Hippocampal formation (tissue), 2 donors: ENCODE data around the gene ANO10.

ENCODE experiments used
- DNase-seq, 2 donors: peaks; one replicate each; lab custom pipeline; 2025; lab: John Stamatoyannopoulos, UW

Gene ANO10

DNA sequence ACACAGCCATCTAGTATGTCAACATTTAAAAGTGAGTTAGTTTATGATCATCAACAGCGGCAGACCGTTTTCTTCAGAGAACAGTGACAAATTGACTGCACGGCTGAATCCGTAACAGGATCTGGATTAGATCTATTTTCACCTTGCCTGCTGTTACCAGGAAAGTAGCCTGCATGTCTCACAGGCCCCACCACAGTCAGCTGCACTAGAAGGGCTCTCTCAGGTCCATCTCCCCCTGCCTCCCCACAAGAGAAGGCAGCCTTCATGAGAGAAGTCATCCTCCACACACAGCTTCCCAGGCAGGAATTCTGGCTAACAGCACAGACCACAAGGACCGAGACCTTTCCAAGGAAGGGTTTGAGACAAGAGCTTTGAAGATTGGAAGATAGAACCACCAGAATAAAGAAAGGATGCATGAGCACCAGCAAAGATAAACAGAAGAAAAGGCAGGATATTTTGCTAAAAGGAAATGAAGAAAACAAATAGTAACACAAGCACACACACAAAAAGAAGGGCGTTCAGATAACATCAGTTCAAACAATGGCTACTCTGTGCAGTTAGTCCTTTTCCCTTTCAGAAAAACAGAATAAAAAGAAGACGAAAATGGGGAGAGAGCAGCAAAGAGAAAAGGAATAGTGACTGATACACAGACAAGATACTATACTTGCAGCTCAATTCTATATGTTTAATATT, 208.0 kb downstream of the ANO10 start:
- no peak for DNase-seq

DNA sequence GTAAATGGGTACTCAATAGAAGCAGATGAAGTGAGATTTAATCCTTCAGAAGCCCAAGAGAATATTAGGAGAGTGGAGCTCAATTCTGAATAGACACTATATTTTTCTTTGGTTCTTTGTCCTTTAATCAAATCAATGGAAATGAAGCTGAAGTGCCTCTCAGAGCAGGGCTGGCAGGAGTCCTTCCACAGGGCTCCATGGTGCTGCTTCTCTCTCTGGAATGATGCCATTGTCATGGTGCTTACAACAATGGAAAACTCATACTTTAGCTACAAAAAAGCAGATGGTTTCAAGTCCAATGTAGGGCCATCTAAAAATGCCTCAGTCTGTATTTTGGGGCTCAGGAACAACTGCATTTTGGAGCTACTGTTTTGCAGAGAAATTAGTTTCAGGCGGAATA, 210.4 kb downstream of the ANO10 start:
- peak; percentile 24 to 68 for DNase-seq

DNA sequence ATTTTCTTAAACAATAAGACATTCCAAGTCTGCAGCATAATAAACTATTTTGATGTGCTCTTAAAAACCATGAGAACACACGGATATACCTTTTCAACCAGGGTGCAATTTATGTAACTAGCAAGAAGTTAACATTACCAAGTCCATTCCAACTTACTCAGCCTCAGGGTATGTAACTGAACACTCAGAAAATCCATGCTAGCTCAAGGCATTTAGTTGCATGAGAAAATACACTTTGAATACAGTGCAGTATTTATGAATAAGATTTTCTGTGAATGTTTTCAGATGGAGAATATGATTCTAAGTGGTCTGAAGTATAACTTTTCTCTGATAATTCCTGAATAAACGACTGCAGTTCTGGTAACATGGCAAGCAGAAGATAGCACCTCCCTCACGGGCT, 211.2 kb downstream of the ANO10 start:
- no peak for DNase-seq

DNA sequence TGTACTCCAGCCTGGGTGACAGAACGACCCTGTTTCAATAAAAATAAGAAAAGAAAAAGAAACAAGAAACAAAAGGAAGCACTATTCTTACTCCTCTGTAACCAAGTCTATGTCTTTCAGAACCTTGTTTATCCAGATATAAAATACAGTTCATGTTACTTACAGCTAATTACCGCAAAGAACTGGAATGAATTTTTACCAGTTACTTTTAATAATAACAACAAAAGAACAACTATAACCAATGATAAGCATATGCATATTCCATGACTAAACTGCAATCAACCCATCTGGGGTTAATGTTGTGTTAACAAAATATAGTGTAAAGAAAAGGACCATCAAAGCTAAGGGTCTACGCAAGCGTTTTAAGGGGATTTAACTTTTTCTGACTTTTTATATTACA, 212.3 kb downstream of the ANO10 start:
- DNase-seq: no peak

DNA sequence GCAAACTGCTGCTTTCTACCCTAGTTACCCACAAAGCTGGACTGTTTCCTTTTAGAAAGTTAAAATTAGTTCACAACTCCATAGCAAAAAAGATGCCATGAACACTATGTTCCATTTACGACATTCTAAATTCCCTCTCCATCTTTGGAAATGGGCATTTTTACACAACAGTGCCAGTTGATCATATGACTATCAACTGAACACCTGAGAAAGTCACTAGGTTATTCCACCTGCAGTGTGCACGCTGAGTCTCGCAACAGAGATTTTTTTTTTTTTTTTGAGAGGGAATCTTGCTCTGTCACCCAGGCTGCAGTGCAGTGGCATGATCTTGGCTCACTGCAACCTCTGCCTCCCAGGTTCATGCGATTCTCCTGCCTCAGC, 215.2 kb downstream of the ANO10 start:
- no peak for DNase-seq

DNA sequence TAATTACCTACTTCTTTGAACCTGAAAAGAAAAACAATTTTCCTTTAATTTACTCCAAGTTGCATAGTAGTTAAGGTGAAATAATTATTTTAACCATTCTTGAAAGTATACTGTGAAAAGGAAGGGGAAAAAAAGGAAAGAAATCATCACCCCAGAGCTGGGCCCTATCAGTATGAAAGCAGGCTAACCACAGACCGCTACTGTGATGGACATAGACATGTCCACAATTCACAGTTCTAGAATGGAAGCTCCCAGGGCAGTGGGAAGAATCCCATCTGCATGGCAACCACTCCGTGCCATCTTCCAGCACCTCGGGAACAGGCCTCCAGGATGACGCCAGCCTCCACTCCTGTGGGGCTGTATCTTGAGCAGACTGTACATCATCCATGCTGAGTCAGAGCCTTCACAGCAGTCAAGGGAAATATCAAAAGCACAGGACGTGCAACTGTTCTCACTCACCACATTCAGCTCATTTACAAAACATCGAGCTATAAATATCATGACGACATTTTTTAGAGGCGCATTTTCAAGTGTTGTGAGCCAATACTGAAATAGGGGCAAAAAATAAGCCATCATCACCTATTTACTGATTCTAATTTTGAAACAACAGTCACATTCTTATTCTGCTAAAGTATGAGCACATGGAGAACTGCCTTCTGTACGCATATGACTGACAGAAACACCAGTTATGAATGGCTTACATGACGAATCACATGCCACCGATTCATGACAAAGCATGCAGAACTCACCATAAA, 215.7 kb downstream of the ANO10 start:
- DNase-seq: no peak

DNA sequence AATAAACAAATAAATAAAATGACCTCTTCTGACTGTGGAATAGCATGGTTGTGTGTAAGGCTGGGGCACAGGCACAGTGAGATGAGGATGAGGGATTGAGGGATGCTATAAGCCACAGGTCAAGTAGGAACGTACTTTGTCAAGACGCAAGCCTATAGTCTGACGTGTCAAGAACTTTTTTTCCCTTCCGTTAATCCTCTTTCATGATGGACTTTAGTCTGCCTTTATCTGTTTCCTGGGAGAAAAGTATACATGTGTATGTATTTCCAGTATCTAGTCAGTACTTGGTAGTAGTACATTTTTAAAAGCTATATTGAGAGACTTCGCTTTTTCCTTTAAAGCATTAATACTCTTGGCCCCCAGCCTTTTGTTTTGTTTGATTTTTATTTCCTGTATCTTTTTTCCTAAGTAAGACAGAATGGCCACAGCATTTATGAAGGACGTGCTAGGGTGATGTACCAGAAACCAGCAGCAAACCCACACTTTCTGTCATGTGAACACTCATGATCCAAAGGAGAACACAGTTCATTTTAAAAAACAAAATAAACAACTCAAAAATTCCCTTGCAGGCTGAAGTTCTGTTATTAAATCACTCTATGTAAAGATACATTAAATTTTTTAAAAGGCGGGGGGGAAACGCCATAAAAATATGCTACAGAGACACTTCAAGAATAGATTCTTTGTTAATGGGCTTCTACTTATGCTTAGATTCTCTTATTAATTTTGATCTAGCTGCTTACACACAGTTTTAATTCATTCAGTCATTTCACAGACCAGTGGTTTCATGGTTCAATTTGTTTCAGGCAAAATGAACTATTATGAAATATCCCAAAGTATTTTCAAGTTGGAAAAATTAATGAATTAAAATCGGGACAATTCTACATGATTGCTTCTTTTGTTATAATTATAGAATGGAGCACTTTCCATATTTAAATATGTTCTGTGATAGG, 220.8 kb downstream of the ANO10 start:
- DNase-seq: no peak

DNA sequence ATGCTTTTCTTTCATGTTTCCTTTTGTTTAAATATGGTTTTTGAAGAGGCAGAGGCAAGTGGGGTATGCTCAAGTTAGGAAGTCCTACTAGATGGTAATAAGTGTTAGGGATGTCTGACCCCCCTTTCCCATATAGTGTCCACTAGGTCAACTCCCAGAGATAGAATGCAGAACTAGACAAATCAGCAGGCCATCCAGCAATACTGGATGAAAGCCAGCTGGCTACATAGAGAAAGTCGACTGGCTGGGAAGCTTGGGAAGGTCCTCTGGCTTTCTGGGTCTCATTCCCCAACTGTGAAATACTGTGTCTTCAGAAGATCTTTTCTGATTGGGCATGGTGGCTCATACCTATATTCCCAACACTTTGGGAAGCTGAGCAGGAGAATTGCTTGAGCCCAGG, 221.6 kb downstream of the ANO10 start:
- DNase-seq: no peak

DNA sequence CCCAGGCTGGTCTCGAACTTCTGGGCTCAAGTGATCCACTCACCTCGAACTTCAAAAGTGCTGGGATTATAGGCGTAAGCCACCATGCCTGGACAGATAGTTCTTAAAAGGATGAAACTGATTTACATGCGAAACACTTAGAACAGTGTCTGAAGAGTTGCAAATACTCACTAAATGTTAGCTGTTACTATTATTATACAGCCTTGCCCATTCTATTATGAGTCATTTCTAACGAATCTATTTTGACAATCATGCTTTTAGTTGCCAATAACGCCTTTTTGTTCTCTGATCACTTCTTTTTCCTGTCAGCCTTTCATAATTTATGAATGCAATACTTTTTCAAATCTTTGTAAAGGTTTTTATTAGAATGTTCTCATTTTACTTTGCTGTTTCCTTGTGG, 222.8 kb downstream of the ANO10 start:
- DNase-seq: no peak

DNA sequence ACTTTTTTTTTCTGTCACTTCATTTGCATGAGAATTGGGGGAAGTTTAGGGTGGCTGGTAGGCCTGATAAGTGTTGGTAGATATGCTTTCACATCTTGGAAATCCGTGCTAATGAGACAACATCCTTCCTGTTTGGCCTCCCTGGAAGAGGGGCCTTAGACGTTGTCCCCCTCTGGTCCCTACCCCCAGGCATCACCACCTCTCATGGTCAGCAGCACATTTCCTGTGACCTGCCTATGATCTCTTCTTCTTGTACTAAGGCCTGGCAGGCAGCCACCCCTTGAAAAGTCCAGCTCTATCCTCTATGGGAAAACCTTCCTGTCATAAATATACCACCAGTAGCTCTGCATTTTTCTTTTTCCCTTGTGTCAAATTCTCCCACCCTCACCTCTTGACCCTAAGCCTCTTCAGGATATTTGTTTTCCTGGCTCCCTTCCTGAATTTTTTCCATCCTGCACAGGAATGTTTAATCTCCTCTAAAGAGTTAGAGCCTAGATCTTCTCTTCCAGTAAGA, 227.7 kb downstream of the ANO10 start:
- no peak for DNase-seq

DNA sequence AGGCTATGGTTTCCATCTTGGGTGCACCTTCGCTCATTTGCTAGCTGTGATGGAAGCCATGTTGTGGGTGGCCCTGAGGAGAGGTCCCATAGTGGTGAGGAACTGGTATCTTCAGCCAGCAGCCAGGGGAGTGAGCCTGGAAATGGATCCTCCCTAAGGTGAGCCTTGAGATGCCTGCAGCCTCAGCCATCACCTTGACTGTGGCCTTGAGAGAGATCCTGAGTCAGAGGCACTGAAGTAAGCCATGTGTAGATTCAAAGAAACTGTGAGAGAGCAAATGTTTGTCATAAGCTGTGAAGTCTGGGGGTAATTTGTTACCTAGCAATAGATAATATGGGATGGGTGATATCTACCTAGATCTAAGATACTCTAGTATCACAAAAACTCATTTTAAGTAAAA, 230.2 kb downstream of the ANO10 start:
- no peak for DNase-seq

DNA sequence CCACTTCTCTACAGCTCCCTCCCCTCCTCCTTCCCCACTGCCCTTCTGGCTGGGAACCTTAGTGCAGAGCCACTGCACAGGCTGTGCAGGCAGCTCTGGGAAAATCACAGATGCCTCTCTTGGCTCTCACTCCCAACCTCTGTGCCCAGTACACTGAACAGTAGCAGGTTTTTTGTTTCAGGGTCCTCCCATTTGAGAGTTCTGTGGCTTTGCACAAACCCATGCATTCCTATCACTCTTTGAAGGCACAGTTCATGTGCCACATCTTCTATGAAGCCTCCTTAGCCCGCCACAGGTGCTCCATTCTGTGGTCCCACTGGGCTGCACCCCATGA, 231.6 kb downstream of the ANO10 start:
- no peak for DNase-seq

DNA sequence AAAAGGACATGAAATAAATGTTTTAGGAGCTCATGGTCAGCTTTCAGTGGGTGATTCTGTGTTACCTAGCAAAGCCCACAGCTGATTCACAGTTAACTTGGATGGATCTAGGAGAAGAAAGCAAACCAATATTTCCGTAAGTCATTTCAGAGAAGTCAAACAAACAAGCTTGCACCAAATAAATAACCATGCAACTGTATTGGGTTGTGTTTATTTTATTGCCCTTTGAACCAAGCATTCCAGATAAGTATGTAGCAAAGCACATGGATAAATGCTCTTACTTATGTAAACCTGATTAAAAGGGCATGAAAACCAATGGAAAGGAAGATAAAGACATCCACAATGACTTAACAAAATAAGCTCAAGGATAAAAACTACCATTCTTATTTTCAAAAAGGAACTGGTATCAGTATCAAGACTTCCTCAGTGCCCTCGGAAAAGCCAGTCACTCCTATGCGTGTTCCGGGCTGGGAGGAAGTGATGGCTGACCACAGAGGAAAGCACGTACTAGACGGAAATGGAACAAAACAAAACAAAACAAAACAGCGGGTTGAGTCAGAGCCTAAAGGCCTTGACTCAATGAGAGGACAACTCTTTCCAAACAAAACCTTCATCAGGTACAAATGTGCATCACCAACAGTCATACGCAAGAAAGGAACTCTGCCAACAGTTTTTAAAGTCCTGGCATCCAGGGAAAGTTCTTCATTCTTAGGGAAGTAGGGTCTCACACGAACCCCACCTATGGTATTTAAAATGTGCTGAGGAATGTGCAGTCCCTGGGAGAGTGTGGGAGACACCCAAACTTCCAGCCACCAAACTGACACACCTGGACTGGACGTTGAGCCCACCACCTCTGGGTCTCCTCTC, 232.2 kb downstream of the ANO10 start:
- no peak for DNase-seq

DNA sequence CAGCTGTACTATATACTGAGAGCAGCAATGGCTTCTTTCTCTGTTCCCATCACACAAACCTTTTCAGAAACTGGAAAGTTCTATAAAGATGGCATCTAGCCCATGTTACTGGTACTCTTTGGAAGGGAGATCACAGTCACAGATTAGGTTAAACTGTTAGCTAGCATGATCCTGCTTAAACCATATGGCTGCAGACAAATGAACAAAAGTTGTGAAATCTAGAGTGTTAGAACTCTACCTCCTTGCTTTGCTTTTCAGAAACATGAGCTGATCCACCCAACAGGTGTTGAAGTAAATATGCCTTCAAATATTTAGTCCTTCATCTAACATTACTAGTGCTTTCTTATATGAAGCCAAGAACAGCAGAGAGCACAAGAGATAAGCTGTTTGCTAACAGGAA, 232.9 kb downstream of the ANO10 start:
- no peak for DNase-seq

DNA sequence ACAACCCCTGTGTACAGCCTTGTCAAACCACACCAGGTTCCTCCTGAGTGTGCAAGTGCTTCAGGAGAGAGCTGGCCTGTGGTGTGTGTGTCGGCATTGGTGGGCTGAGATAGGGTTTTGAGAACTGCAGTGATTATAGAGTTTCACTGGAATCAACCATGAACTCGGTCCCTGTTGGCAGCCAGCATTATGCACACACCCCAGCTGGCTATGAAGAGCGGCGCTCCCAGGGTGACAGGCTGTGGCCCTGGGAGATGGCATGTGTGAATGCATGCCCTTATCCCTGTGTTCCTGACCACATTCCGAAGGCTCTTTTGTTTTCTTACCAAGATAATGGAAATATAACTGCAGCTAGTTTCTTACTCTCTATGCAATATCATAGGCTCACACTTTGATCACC, 233.6 kb downstream of the ANO10 start:
- no peak for DNase-seq

DNA sequence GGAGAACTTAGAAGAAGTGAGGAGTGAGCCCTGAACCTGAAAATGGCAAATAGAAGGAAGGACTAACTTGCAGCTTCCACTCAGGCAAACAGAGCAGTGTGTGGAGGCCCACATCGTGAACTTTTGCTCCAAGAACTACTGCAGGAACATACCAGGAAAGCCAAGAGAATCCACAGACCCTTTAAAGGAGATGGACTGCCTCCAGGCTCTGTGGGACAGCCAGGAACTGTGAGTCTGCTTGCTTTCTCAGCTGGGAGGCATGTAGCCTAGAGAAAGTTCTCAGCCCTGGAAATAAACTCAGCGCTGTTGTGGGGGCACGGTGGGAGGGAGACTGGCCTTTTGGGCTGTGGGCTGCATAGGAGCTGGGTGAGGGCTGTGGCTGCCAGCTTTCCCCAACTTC, 242.5 kb downstream of the ANO10 start:
- no peak for DNase-seq

DNA sequence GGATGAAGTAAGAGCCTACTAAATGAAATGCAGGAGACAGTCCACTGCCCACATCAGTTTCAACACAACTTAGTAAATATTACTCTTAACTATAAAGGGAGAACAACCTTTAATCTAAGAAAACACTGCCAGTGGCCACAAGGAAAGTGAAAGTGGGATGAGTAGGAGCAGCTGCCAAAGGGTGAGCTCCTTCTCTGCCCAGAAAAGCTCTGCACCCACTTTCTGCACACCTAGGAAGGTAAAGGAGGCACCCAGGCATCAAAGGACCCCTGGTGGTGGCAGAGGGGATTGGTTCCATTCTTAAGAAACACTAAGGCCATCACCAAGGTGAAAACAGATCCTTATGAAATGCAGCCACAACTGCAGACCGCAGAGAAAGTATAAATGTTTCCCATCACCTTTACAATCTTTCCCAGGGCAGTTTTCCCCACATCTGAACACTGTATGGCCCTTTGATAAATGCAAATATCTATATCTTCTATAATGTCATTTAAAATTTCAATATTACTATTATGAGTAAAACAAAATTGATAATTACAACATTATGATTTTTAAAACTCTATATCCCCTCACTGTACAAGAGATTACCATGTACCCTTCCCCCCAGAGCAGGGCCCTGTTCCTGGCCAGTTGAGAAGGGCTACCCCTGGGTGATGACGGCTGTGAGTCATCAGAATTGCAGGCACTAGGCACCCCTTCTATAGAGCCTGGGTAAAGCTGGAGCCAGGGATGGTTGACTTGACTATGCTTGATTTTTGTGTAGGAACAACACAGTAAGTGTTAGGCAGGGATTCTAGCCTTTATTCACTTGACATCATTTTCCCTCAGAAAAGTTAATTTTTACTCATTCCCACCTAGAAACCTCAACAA, 243.5 kb downstream of the ANO10 start:
- no peak for DNase-seq

DNA sequence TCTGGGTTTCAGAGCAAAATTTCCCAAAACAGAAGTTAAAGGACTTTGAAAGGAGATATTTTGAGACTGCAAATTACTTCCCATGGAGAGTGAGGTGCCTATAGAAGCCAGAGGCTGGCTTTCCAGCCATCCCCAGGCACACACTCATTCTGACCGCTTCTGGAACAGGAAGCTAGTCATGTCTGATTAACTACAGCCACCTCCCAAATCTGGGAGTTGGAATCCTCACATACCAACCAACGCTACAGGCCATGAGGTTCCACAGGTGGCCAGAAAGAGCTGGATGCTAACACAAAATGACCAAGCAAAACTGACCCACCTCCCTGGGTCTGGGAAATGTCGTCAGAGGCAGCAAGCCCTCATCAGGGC, 248.3 kb downstream of the ANO10 start:
- no peak for DNase-seq

DNA sequence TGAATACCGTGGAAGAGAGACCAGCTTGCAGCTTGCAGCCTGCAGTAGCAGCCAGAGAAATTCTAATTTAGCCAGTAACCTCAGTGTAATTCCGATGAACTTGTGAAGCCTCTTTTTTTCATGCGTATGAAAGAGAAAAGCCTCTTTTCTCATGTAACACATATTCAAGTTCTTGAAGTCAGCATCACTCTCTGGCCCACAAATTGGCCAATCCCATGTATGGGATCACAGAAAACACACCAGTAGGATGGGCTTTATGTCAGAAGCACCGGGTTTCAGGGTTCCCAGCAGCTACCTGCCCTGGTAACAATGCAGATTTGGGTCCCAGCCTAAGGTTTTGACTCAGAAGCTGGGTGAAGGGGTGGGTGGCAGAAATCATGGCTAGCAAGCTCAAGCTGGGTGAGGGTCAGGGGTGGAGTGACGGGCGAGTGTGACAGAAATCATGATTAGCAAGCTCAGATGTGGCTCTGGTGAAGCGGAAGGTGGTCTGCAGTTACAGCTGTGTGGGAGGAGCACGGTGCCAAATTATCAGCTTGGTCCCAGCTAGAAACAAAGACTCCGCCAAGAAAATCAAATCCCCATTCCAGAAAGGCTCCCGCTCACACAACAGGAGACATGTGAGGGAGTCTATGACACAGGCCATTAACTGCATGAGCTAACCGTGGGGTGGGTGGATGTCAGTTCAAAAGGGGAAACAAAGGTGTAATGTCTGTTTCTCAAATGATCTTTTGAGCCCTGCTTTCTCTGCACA, 248.8 kb downstream of the ANO10 start:
- DNase-seq: no peak
